Ishikawa (cell line): ENCODE results near the gene ZP1.

Experiments
- CEBPB ChIP-seq: IDR thresholded peaks from 2 replicates; pipeline ENCODE4 v1.6.1; 2012
- CREB1 ChIP-seq: IDR thresholded peaks from 2 replicates; pipeline ENCODE4 v1.6.1; 2012; ENCODE audit warnings: low read depth
- EGR1 ChIP-seq: IDR thresholded peaks from 2 replicates; pipeline ENCODE4 v1.6.1; 2012
- EP300 ChIP-seq: IDR thresholded peaks from 2 replicates; pipeline ENCODE4 v1.6.1; 2012; ENCODE audit warnings: borderline replicate concordance
- FOXM1 ChIP-seq: IDR thresholded peaks from 2 replicates; pipeline ENCODE4 v1.6.1; 2012; ENCODE audit warnings: low read depth, borderline replicate concordance
- MAX ChIP-seq: IDR thresholded peaks from 2 replicates; pipeline ENCODE4 v1.6.1; 2012
- NFIC ChIP-seq: IDR thresholded peaks from 2 replicates; pipeline ENCODE4 v1.6.1; 2012
- RAD21 ChIP-seq: IDR thresholded peaks from 2 replicates; pipeline ENCODE4 v1.6.1; 2012; ENCODE audit warnings: low read depth
- REST ChIP-seq: IDR thresholded peaks from 2 replicates; pipeline ENCODE4 v1.6.1; 2012; ENCODE audit warnings: low read depth, mild to moderate bottlenecking
- TAF1 ChIP-seq: IDR thresholded peaks from 2 replicates; pipeline ENCODE4 v1.6.1; 2012; ENCODE audit warnings: low read depth, mild to moderate bottlenecking
- TCF12 ChIP-seq: IDR thresholded peaks from 2 replicates; pipeline ENCODE4 v1.6.1; 2012; ENCODE audit warnings: low read depth
- TEAD4 ChIP-seq: IDR thresholded peaks from 2 replicates; pipeline ENCODE4 v1.6.1; 2012
- USF1 ChIP-seq: IDR thresholded peaks from 2 replicates; pipeline ENCODE4 v1.6.1; 2012
- YY1 ChIP-seq: IDR thresholded peaks from 2 replicates; pipeline ENCODE4 v1.6.1; 2012; ENCODE audit warnings: low read depth
- ZBTB7A ChIP-seq: IDR thresholded peaks from 2 replicates; pipeline ENCODE4 v1.6.1; 2012; ENCODE audit warnings: low read depth

Gene ZP1

GRCh38 chr11:60924110-60924905, 57.0 kb downstream of the ZP1 start, which contains the start of gene TMEM132A:
Gene TMEM132A, plus strand, starts transcription at chr11:60924460. Its CDS starts 174 bp downstream, at chr11:60924634.
- TF ChIP-seq MAX (peak; percentile 95), RAD21 (no peak; the same call in 1 of the 2 replicates), TCF12 (peak; percentile 19; the same call in 1 of the 2 replicates), CEBPB (no peak), EGR1 (no peak), CREB1 (no peak), REST (no peak), YY1 (0 out of 2 replicates have a peak, but pooled peaks have one; percentile 26), EP300 (peak; percentile 49; the same call in 1 of the 2 replicates), FOXM1 (no peak), ZBTB7A (peak; percentile 84), USF1 (peak; percentile 82), NFIC (no peak), TEAD4 (0 out of 2 replicates have a peak, but pooled peaks have one; percentile 11), TAF1 (0 out of 2 replicates have a peak, but pooled peaks have one; percentile 44)
